Progenitor cell of endocrine pancreas (in vitro differentiated cells): ENCODE data around the gene AK8. TPM values are rescaled to one million over a fixed set of nuclear protein-coding genes. Genes with fewer than 3 reads are reported as not detected.

Experiments used
- DNase-seq: peaks from one replicate; pipeline ENCODE4 v3.0.0; 2021; ENCODE audit warnings: low spot score; ENCODE audit not compliant: unreplicated experiment
- H3K27ac Mint-ChIP-seq: 2 replicates; pipeline ENCODE4 v1.8.0; 2021; ENCODE audit warnings: mild to moderate bottlenecking, moderate library complexity, mixed read lengths
- H3K27me3 Mint-ChIP-seq: 2 replicates; pipeline ENCODE4 v1.8.0; 2021; ENCODE audit warnings: mixed read lengths
- H3K36me3 Mint-ChIP-seq: 2 replicates; pipeline ENCODE4 v1.8.0; 2022; ENCODE audit warnings: mixed read lengths; ENCODE audit not compliant: insufficient read depth
- H3K4me1 Mint-ChIP-seq: 2 replicates; pipeline ENCODE4 v1.8.0; 2021; ENCODE audit warnings: low read depth, mixed read lengths
- H3K4me3 Mint-ChIP-seq: 2 replicates; pipeline ENCODE4 v1.8.0; 2021; ENCODE audit warnings: low read depth, mild to moderate bottlenecking, moderate library complexity, mixed read lengths
- H3K9me3 Mint-ChIP-seq: 2 replicates; pipeline ENCODE4 v1.8.0; 2021; ENCODE audit warnings: low read depth, mixed read lengths
- CTCF ChIP-seq: fragments of 200-600 bp; sonication (generic); IDR thresholded peaks from one replicate; pipeline ENCODE4 v1.5.0; 2021; ENCODE audit warnings: antibody characterized with exemption, mild to moderate bottlenecking; ENCODE audit not compliant: unreplicated experiment
- total RNA-seq: library from RNA; stranded (reverse); gene quantifications from 2 replicates; pipeline ENCODE4 v1.2.1, GENCODE V29; 2021

AK8 gene
- total RNA-seq, 1 donor from 2014 or later, result 1.9 TPM

GRCh38 chr9:132886334-132886725 lies 8.2 kb upstream of the AK8 start:
- Mint-ChIP-seq H3K36me3 (no peaks in the 10 kb centered on the region), H3K4me3 (no peak overlapping the region), H3K9me3 (no peaks in the 10 kb centered on the region)

DNA sequence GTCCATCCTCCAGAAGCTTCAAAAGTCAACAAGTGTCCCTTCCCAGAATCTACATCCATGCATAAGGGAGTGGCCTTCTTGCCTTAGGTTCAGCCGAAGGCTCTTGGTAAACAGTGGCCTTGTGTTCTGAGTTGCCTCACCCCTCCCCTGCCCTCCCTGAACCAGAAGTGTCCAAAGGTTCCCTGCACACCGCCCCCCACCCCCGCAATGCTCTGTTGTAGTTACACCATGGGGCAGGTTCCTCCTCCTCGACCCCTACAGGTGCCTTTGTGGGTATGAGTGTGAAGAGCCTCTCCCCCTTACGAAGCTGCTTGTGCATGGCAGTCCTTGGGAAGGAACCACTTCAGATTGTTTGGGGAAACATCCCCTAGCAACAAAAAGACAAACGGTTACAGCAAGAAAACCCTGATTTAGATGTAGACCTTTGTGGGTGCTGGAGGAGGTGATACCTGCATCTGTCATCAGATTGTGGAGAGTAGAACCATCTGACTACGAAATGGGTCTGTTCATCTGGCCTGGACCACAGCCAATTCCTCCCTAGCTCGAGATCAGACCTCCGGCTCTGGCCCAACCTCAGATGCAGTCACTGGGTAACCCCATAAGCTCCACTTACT lies 7.7 kb upstream of the AK8 start:
- Mint-ChIP-seq H3K36me3 (no peaks in the 10 kb centered on the region), H3K27me3 (no peaks in the 10 kb centered on the region), H3K4me3 (no peak overlapping the region), H3K9me3 (no peaks in the 10 kb centered on the region), H3K4me1 (no peaks in the 10 kb centered on the region), H3K27ac (peak overlapping the region; percentile 5)
- TF ChIP-seq CTCF, result no peak
- DNase-seq, result no peak

More at GRCh38 chr9:132886334-132886725, 8.2 kb upstream of the AK8 start:
- Mint-ChIP-seq H3K27ac (peak overlapping the region; percentile 5), H3K27me3 (no peaks in the 10 kb centered on the region), H3K4me1 (no peaks in the 10 kb centered on the region)
- DNase-seq, result no peak
- TF ChIP-seq CTCF, result no peak

GRCh38 chr9:132883349-132884294 lies 5.5 kb upstream of the AK8 start:
- H3K9me3 Mint-ChIP-seq, result no peaks in the 10 kb centered on the region
- no peaks in the 10 kb centered on the region for H3K4me1 Mint-ChIP-seq
- H3K27me3 Mint-ChIP-seq, result no peaks in the 10 kb centered on the region
- DNase-seq, result no peak
- H3K36me3 Mint-ChIP-seq, result no peaks in the 10 kb centered on the region
- no peak overlapping the region for H3K27ac Mint-ChIP-seq
- no peak overlapping the region for H3K4me3 Mint-ChIP-seq
- no peak for TF ChIP-seq CTCF

GRCh38 chr9:132882616-132883015 lies 4.5 kb upstream of the AK8 start:
- H3K36me3 Mint-ChIP-seq, result no peaks in the 10 kb centered on the region
- no peaks in the 10 kb centered on the region for H3K27me3 Mint-ChIP-seq
- no peaks in the 10 kb centered on the region for H3K4me1 Mint-ChIP-seq
- DNase-seq, result no peak
- H3K9me3 Mint-ChIP-seq, result no peaks in the 10 kb centered on the region
- no peak for TF ChIP-seq CTCF
- no peak overlapping the region for H3K4me3 Mint-ChIP-seq
- no peak overlapping the region for H3K27ac Mint-ChIP-seq

GRCh38 chr9:132881826-132882225 lies 3.7 kb upstream of the AK8 start:
- H3K9me3 Mint-ChIP-seq, result no peaks in the 10 kb centered on the region
- H3K27ac Mint-ChIP-seq, result no peak overlapping the region
- H3K27me3 Mint-ChIP-seq, result no peaks in the 10 kb centered on the region
- no peak for TF ChIP-seq CTCF
- DNase-seq, result no peak
- H3K4me3 Mint-ChIP-seq, result no peak overlapping the region
- no peaks in the 10 kb centered on the region for H3K4me1 Mint-ChIP-seq
- H3K36me3 Mint-ChIP-seq, result no peaks in the 10 kb centered on the region
